Activated CD4-positive, alpha-beta T cell treated with anti-CD3 and anti-CD28 coated beads, Interleukin-2, amount 10 ng/mL, durations not matched to agents 7 days and 5 days (primary cell): ENCODE results near the gene TET3. TPM values are rescaled to one million over a fixed set of nuclear protein-coding genes. Genes with fewer than 3 reads are reported as not detected.
"Not testable (repeated sequence)": the region's sequence is repeated elsewhere in the genome, so short reads cannot be mapped to it uniquely, and the experiment has no call there.

Source experiments
- CTCF ChIA-PET: fragments of 350-600 bp; sonication (Branson Sonifier 250); formaldehyde crosslinking; loops from one replicate; lab custom pipeline; 2021; ENCODE audit warnings: antibody characterized with exemption; lab: Charles Lee
- POLR2A ChIA-PET: fragments of 350-600 bp; sonication (Branson Sonifier 250); formaldehyde crosslinking; loops from one replicate; lab custom pipeline; 2021; ENCODE audit warnings: antibody characterized with exemption; lab: Charles Lee
- DNase-seq: peaks from one replicate; pipeline ENCODE4 v3.0.0-alpha.2; 2020
- H3K27ac Mint-ChIP-seq: one replicate; pipeline ENCODE4 v1.8.0; 2021; ENCODE audit warnings: mild to moderate bottlenecking, moderate library complexity, mixed read lengths
- H3K27me3 Mint-ChIP-seq: one replicate; pipeline ENCODE4 v1.8.0; 2021; ENCODE audit warnings: mixed read lengths
- H3K36me3 Mint-ChIP-seq: one replicate; pipeline ENCODE4 v1.8.0; 2021; ENCODE audit warnings: low read depth, mixed read lengths
- H3K4me1 Mint-ChIP-seq: one replicate; pipeline ENCODE4 v1.8.0; 2021; ENCODE audit warnings: mixed read lengths
- H3K4me3 Mint-ChIP-seq: one replicate; pipeline ENCODE4 v1.8.0; 2021; ENCODE audit warnings: mild to moderate bottlenecking, moderate library complexity, mixed read lengths
- H3K9me3 Mint-ChIP-seq: one replicate; pipeline ENCODE4 v1.8.0; 2021; ENCODE audit warnings: mixed read lengths
- total RNA-seq, 2 experiments: library from RNA; stranded (reverse); gene quantifications; one replicate each; pipeline ENCODE4 v1.2.3, GENCODE V29; 2021

Gene TET3
- 10 to 100 TPM; 17.9 to 18.8 TPM for total RNA-seq

- Mint-ChIP-seq H3K36me3 (peaks cover 24% of the 10 kb centered on the region), H3K27ac (peak within 1 kb of the TSS; percentile 89), H3K4me1 (peaks cover 78% of the 10 kb centered on the region), H3K27me3 (peaks cover 11% of the 10 kb centered on the region), H3K9me3 (no peaks in the 10 kb centered on the region), H3K4me3 (peak within 1 kb of the TSS; percentile 76)
- CTCF ChIA-PET = interaction anchor here (1.5 kb wide), 1 partner anchor 46 kb away, joined by 3 read pairs; no protein-coding TSS in a partner anchor
- POLR2A ChIA-PET = no interaction called here
- peak; percentile 62 for DNase-seq
Observed at GRCh38 chr2:73984203-73984921, at the start of gene TET3. TET3 (plus strand) TSS chr2:73984910; CDS start chr2:73986404, 1,494 bp downstream.

- H3K9me3 Mint-ChIP-seq = no peaks in the 10 kb centered on the region
- no peak overlapping the region for H3K27ac Mint-ChIP-seq
- H3K4me3 Mint-ChIP-seq = no peak overlapping the region
- CTCF ChIA-PET = interaction anchor here (1.0 to 1.3 kb wide), 2 partner anchors 9 to 34 kb away, joined by 3 read pairs; no protein-coding TSS in a partner anchor
- peaks cover 70% of the 10 kb centered on the region for H3K4me1 Mint-ChIP-seq
- no peaks in the 10 kb centered on the region for H3K27me3 Mint-ChIP-seq
- H3K36me3 Mint-ChIP-seq = peaks cover 76% of the 10 kb centered on the region
- POLR2A ChIA-PET = no interaction called here
- DNase-seq = no peak
Observed at GRCh38 chr2:73935641-73936040, 49.1 kb upstream of the TET3 start.

GRCh38 chr2:73937103-73937885, 47.4 kb upstream of the TET3 start:
- DNase-seq = no peak
- Mint-ChIP-seq H3K27ac (no peak overlapping the region), H3K9me3 (no peaks in the 10 kb centered on the region), H3K4me1 (peaks cover 62% of the 10 kb centered on the region), H3K27me3 (no peaks in the 10 kb centered on the region), H3K4me3 (no peak overlapping the region), H3K36me3 (peaks cover 70% of the 10 kb centered on the region)
- ChIA-PET CTCF (interaction anchor here (0.6 to 1.5 kb wide), 4 partner anchors 12 to 48 kb away, joined by 3 to 7 read pairs (median 5); partner anchors contain the start of gene TET3), POLR2A (no interaction called here)

GRCh38 chr2:73937899-73938298, 46.8 kb upstream of the TET3 start:
- Mint-ChIP-seq H3K27me3 (no peaks in the 10 kb centered on the region), H3K4me1 (peaks cover 59% of the 10 kb centered on the region), H3K36me3 (peaks cover 68% of the 10 kb centered on the region), H3K27ac (no peak overlapping the region), H3K9me3 (no peaks in the 10 kb centered on the region), H3K4me3 (no peak overlapping the region)
- CTCF ChIA-PET = interaction anchor here (0.9 to 1.5 kb wide), 2 partner anchors 14 to 47 kb away, joined by 3 to 4 read pairs; partner anchors contain the start of gene TET3
- POLR2A ChIA-PET = no interaction called here
- no peak for DNase-seq

GRCh38 chr2:73938718-73939352, 45.9 kb upstream of the TET3 start:
- Mint-ChIP-seq H3K27me3 (no peaks in the 10 kb centered on the region), H3K36me3 (peaks cover 65% of the 10 kb centered on the region), H3K4me1 (peaks cover 55% of the 10 kb centered on the region), H3K27ac (no peak overlapping the region), H3K4me3 (no peak overlapping the region), H3K9me3 (no peaks in the 10 kb centered on the region)
- CTCF ChIA-PET = interaction anchor here (0.6 to 0.8 kb wide), 2 partner anchors 23 to 32 kb away, joined by 4 to 5 read pairs; no protein-coding TSS in a partner anchor
- no peak for DNase-seq
- POLR2A ChIA-PET = no interaction called here

GRCh38 chr2:73939419-73939818, 45.3 kb upstream of the TET3 start:
- ChIA-PET CTCF (interaction anchor here (0.8 kb wide), 1 partner anchor 31 kb away, joined by 4 read pairs; no protein-coding TSS in a partner anchor), POLR2A (no interaction called here)
- no peak overlapping the region for H3K27ac Mint-ChIP-seq
- H3K36me3 Mint-ChIP-seq = peaks cover 64% of the 10 kb centered on the region
- no peaks in the 10 kb centered on the region for H3K9me3 Mint-ChIP-seq
- H3K4me1 Mint-ChIP-seq = peaks cover 56% of the 10 kb centered on the region
- H3K4me3 Mint-ChIP-seq = no peak overlapping the region
- peak; percentile 27 for DNase-seq
- H3K27me3 Mint-ChIP-seq = no peaks in the 10 kb centered on the region

- peaks cover 70% of the 10 kb centered on the region for H3K36me3 Mint-ChIP-seq
- CTCF ChIA-PET, H3K4me3 Mint-ChIP-seq: not testable (repeated sequence)
Observed at GRCh38 chr2:73940066-73940465, 44.6 kb upstream of the TET3 start.

GRCh38 chr2:73942664-73943063, 42.0 kb upstream of the TET3 start:
- Mint-ChIP-seq H3K4me3 (no peak overlapping the region), H3K9me3 (no peaks in the 10 kb centered on the region), H3K36me3 (peaks cover 64% of the 10 kb centered on the region), H3K27ac (no peak overlapping the region), H3K4me1 (peaks cover 52% of the 10 kb centered on the region), H3K27me3 (no peaks in the 10 kb centered on the region)
- DNase-seq = no peak
- ChIA-PET CTCF (no interaction called here), POLR2A (no interaction called here)

More at GRCh38 chr2:73940066-73940465, 44.6 kb upstream of the TET3 start:
- POLR2A ChIA-PET, DNase-seq, H3K27me3 Mint-ChIP-seq, H3K27ac Mint-ChIP-seq, H3K9me3 Mint-ChIP-seq: not testable (repeated sequence)
- H3K4me1 Mint-ChIP-seq = peaks cover 60% of the 10 kb centered on the region

- CTCF ChIA-PET = interaction anchor here (1.4 kb wide), 1 partner anchor 10 kb away, joined by 3 read pairs; no protein-coding TSS in a partner anchor
- Mint-ChIP-seq H3K27ac (no peak overlapping the region), H3K4me1 (peaks cover 52% of the 10 kb centered on the region), H3K4me3 (no peak overlapping the region), H3K9me3 (no peaks in the 10 kb centered on the region), H3K36me3 (peaks cover 57% of the 10 kb centered on the region), H3K27me3 (no peaks in the 10 kb centered on the region)
- POLR2A ChIA-PET = no interaction called here
- no peak for DNase-seq
Observed at GRCh38 chr2:73944714-73945113, 40.0 kb upstream of the TET3 start.

- H3K4me3 Mint-ChIP-seq = no peak overlapping the region
- no peaks in the 10 kb centered on the region for H3K9me3 Mint-ChIP-seq
- no peaks in the 10 kb centered on the region for H3K27me3 Mint-ChIP-seq
- no peak overlapping the region for H3K27ac Mint-ChIP-seq
- H3K36me3 Mint-ChIP-seq = peaks cover 54% of the 10 kb centered on the region
- H3K4me1 Mint-ChIP-seq = peaks cover 52% of the 10 kb centered on the region
- CTCF ChIA-PET = interaction anchor here (0.6 kb wide), 1 partner anchor 95 kb away, joined by 5 read pairs; no protein-coding TSS in a partner anchor
- POLR2A ChIA-PET = no interaction called here
- DNase-seq = no peak
Observed at GRCh38 chr2:73946215-73946614, 38.5 kb upstream of the TET3 start.

- Mint-ChIP-seq H3K9me3 (no peaks in the 10 kb centered on the region), H3K4me1 (peaks cover 50% of the 10 kb centered on the region), H3K27ac (no peak overlapping the region), H3K27me3 (no peaks in the 10 kb centered on the region), H3K36me3 (peaks cover 56% of the 10 kb centered on the region), H3K4me3 (no peak overlapping the region)
- CTCF ChIA-PET = interaction anchor here (0.7 kb wide), 1 partner anchor 388 kb away, joined by 7 read pairs; no protein-coding TSS in a partner anchor
- DNase-seq = no peak
- POLR2A ChIA-PET = interaction anchor here (0.6 kb wide), 1 partner anchor 254 kb away, joined by 6 read pairs; no protein-coding TSS in a partner anchor
Observed at GRCh38 chr2:73946666-73947065, 38.0 kb upstream of the TET3 start.

- no peaks in the 10 kb centered on the region for H3K27me3 Mint-ChIP-seq
- peak overlapping the region; percentile 37 for H3K27ac Mint-ChIP-seq
- POLR2A ChIA-PET = interaction anchor here (0.6 kb wide), 1 partner anchor 254 kb away, joined by 6 read pairs; no protein-coding TSS in a partner anchor
- no peak overlapping the region for H3K4me3 Mint-ChIP-seq
- CTCF ChIA-PET = interaction anchor here (1.4 kb wide), 1 partner anchor 40 kb away, joined by 3 read pairs; no protein-coding TSS in a partner anchor
- H3K9me3 Mint-ChIP-seq = no peaks in the 10 kb centered on the region
- peaks cover 55% of the 10 kb centered on the region for H3K4me1 Mint-ChIP-seq
- DNase-seq = no peak
- peaks cover 63% of the 10 kb centered on the region for H3K36me3 Mint-ChIP-seq
Observed at GRCh38 chr2:73947412-73948018, 37.2 kb upstream of the TET3 start.
